ENCODE results near the gene CD63.

- no peak for TF ChIP-seq CTCF (IDR thresholded peaks at IDR 0.05 in 8 of 11, conservative IDR thresholded peaks at IDR 0.05 in 3 of 11)
- no peak for TF ChIP-seq POLR2A (IDR thresholded peaks at IDR 0.05)
- peak in 1 of 3 donors; percentile 63 for TF ChIP-seq POLR2AphosphoS5 (IDR thresholded peaks at IDR 0.05)
These were observed 52.1 kb downstream of the CD63 start for GRCh38 chr12:55676707-55677106.

All from spleen (tissue), 7 donors.